Neuronal stem cell (in vitro differentiated cells): ENCODE results near the gene GPR141.

Source experiments
- DNase-seq: peaks from one replicate; pipeline ENCODE4 v3.0.0-alpha.2; 2013; ENCODE audit warnings: low spot score
- H2AFZ ChIP-seq: one replicate; pipeline ENCODE4 v1.6.1; 2013; ENCODE audit warnings: mild to moderate bottlenecking, low read length, inconsistent platforms
- H2AK5ac ChIP-seq: 2 replicates; pipeline ENCODE4 v1.6.1; 2013; ENCODE audit warnings: low read depth, mild to moderate bottlenecking, inconsistent platforms, low read length, moderate library complexity, mixed read lengths
- H2BK120ac ChIP-seq: 2 replicates; pipeline ENCODE4 v1.6.1; 2013; ENCODE audit warnings: low read depth, mild to moderate bottlenecking, inconsistent platforms, low read length, moderate library complexity, mixed read lengths
- H2BK12ac ChIP-seq: one replicate; pipeline ENCODE4 v1.6.1; 2013; ENCODE audit warnings: low read length, inconsistent platforms
- H2BK15ac ChIP-seq: 2 replicates; pipeline ENCODE4 v1.6.1; 2013; ENCODE audit warnings: mild to moderate bottlenecking, low read length, inconsistent platforms, mixed read lengths
- H2BK5ac ChIP-seq: one replicate; pipeline ENCODE4 v1.6.1; 2013; ENCODE audit warnings: inconsistent platforms, mild to moderate bottlenecking, low read length, moderate library complexity
- H3K14ac ChIP-seq: one replicate; pipeline ENCODE4 v1.6.1; 2013; ENCODE audit warnings: low read length, inconsistent platforms
- H3K18ac ChIP-seq: 2 replicates; pipeline ENCODE4 v1.6.1; 2013; ENCODE audit warnings: low read length, inconsistent platforms
- H3K23ac ChIP-seq: 2 replicates; pipeline ENCODE4 v1.6.1; 2013; ENCODE audit warnings: low read depth, mild to moderate bottlenecking, mixed read lengths, low read length, inconsistent platforms; ENCODE audit not compliant: poor library complexity
- H3K27ac ChIP-seq: replicated peaks from 3 replicates; pipeline ENCODE4 v1.5.1; 2013; ENCODE audit warnings: low read length, inconsistent platforms
- H3K27me3 ChIP-seq, 3 experiments: 2 replicates each; pipeline ENCODE4 v1.6.1; 2013; ENCODE audit warnings: low read length in 3 of 3, mild to moderate bottlenecking in 2 of 3, inconsistent platforms in 1 of 3, low read depth in 1 of 3, mixed read lengths in 1 of 3, moderate library complexity in 1 of 3; ENCODE audit not compliant: control insufficient read depth in 3 of 3, insufficient read depth in 3 of 3
- H3K36me3 ChIP-seq, 2 donors: replicated peaks in 1 of 2; 2 replicates each; pipeline ENCODE4 v1.6.1; 2013; ENCODE audit warnings: low read length in 2 of 2; ENCODE audit not compliant: control insufficient read depth in 2 of 2, insufficient read depth in 2 of 2
- H3K4ac ChIP-seq: 2 replicates; pipeline ENCODE4 v1.6.1; 2013; ENCODE audit warnings: inconsistent platforms, mild to moderate bottlenecking, low read length, moderate library complexity
- H3K4me1 ChIP-seq, 2 donors: 1 replicate in 1 of 2; 2 replicates in 1 of 2; pipeline ENCODE4 v1.6.1; 2013; ENCODE audit warnings: low read length in 2 of 2, low read depth in 1 of 2; ENCODE audit not compliant: control insufficient read depth in 2 of 2, insufficient read depth in 1 of 2
- H3K4me2 ChIP-seq: one replicate; pipeline ENCODE4 v1.6.1; 2013; ENCODE audit warnings: mild to moderate bottlenecking, low read length, inconsistent platforms; ENCODE audit not compliant: insufficient read depth, poor library complexity, severe bottlenecking
- H3K4me3 ChIP-seq, 2 donors: 2 replicates each; pipeline ENCODE4 v1.5.1; 2013; ENCODE audit warnings: low read length in 2 of 2, mild to moderate bottlenecking in 2 of 2, inconsistent platforms in 1 of 2, moderate library complexity in 1 of 2
- H3K79me1 ChIP-seq: one replicate; pipeline ENCODE4 v1.6.1; 2013; ENCODE audit warnings: low read depth, mild to moderate bottlenecking, inconsistent platforms, low read length, moderate library complexity
- H3K9ac ChIP-seq: one replicate; pipeline ENCODE4 v1.6.1; 2013; ENCODE audit warnings: mild to moderate bottlenecking, low read depth, low read length, inconsistent platforms; ENCODE audit not compliant: poor library complexity
- H3K9me3 ChIP-seq, 2 donors: replicated peaks in 1 of 2; 2 replicates each; pipeline versions ENCODE3 to v1.6.1; 2013; ENCODE audit warnings: low read length in 2 of 2, mild to moderate bottlenecking in 2 of 2, inconsistent platforms in 1 of 2, low read depth in 1 of 2, mixed read lengths in 1 of 2, moderate library complexity in 1 of 2; ENCODE audit not compliant: control insufficient read depth in 2 of 2, insufficient read depth in 1 of 2
- H4K8ac ChIP-seq: one replicate; pipeline ENCODE4 v1.6.1; 2013; ENCODE audit warnings: low read depth, mild to moderate bottlenecking, inconsistent platforms, low read length, moderate library complexity
- H4K91ac ChIP-seq: one replicate; pipeline ENCODE4 v1.6.1; 2013; ENCODE audit warnings: low read length, low read depth, mild to moderate bottlenecking, inconsistent platforms; ENCODE audit not compliant: poor library complexity
- WGBS, 2 donors: extraction: QIAGEN DNeasy Blood & Tissue Kit; methylation state at CpG; one replicate each; pipeline ENCODE4 v1.1.7; 2013; ENCODE audit warnings: missing lambda C conversion rate in 2 of 2, mixed read lengths in 1 of 2; ENCODE audit not compliant: insufficient read length in 2 of 2, insufficient replicate concordance in 1 of 2; ENCODE audit errors: extremely low coverage in 2 of 2; 5-methylcytosine and 5-hydroxymethylcytosine counted together

Gene GPR141

GRCh38 chr7:37724732-37725131, 41.2 kb downstream of the GPR141 start:
- no CpG with 5 or more reads among the region's 4 CpGs for WGBS, 2 donors
- Histone ChIP-seq H2BK5ac (peak overlapping the region; percentile 3), H3K18ac (no peak overlapping the region), H4K8ac (no peak overlapping the region), H3K4me2 (no peak overlapping the region), H3K4me1 (no peaks in the 10 kb centered on the region), H3K27me3 (no peaks in the 10 kb centered on the region), H3K9me3 (no peaks in the 10 kb centered on the region), H3K27ac (no peak overlapping the region), H3K23ac (no peak overlapping the region), H2BK12ac (no peak overlapping the region), H2BK120ac (no peak overlapping the region), H3K36me3 (no peaks in the 10 kb centered on the region), H4K91ac (no peak overlapping the region), H2BK15ac (no peak overlapping the region), H3K79me1 (no peaks in the 10 kb centered on the region), H3K9ac (no peak overlapping the region), H2AFZ (no peak overlapping the region), H3K14ac (no peak overlapping the region), H3K4me3 (no peak overlapping the region), H2AK5ac (no peak overlapping the region), H3K4ac (no peak overlapping the region)
- DNase-seq: no peak

- H4K8ac ChIP-seq: no peak overlapping the region
- no peaks in the 10 kb centered on the region for H3K79me1 ChIP-seq
- H2BK12ac ChIP-seq: no peak overlapping the region
- no peak overlapping the region for H3K27ac ChIP-seq
- no CpG with 5 or more reads among the region's 1 CpG for WGBS, 2 donors
- H3K36me3 ChIP-seq: no peaks in the 10 kb centered on the region
- no peaks in the 10 kb centered on the region for H3K27me3 ChIP-seq
- H3K9ac ChIP-seq: no peak overlapping the region
- H3K4me2 ChIP-seq: no peak overlapping the region
- no peak overlapping the region for H2AFZ ChIP-seq
- no peak overlapping the region for H2BK5ac ChIP-seq
- no peak for DNase-seq
- no peaks in the 10 kb centered on the region for H3K4me1 ChIP-seq
- no peak overlapping the region for H2BK15ac ChIP-seq
- H2BK120ac ChIP-seq: no peak overlapping the region
- H3K23ac ChIP-seq: no peak overlapping the region
- no peaks in the 10 kb centered on the region for H3K9me3 ChIP-seq
- no peak overlapping the region for H4K91ac ChIP-seq
- no peak overlapping the region for H3K4me3 ChIP-seq
- H3K4ac ChIP-seq: no peak overlapping the region
- H3K18ac ChIP-seq: no peak overlapping the region
- H3K14ac ChIP-seq: no peak overlapping the region
- no peak overlapping the region for H2AK5ac ChIP-seq
Measured at GRCh38 chr7:37726016-37726415, 42.5 kb downstream of the GPR141 start.

GRCh38 chr7:37728747-37729146, 45.2 kb downstream of the GPR141 start:
- Histone ChIP-seq H2AK5ac (no peak overlapping the region), H3K79me1 (no peaks in the 10 kb centered on the region), H3K4me3 (no peak overlapping the region), H2BK15ac (no peak overlapping the region), H3K9me3 (no peaks in the 10 kb centered on the region), H3K36me3 (no peaks in the 10 kb centered on the region), H2BK12ac (no peak overlapping the region), H2AFZ (peak overlapping the region; percentile 20), H4K8ac (no peak overlapping the region), H3K18ac (no peak overlapping the region), H3K9ac (no peak overlapping the region), H4K91ac (no peak overlapping the region), H2BK5ac (no peak overlapping the region), H3K14ac (no peak overlapping the region), H3K4me2 (no peak overlapping the region), H3K4me1 (no peaks in the 10 kb centered on the region), H3K23ac (no peak overlapping the region), H2BK120ac (no peak overlapping the region), H3K27me3 (no peaks in the 10 kb centered on the region), H3K4ac (no peak overlapping the region), H3K27ac (no peak overlapping the region)
- DNase-seq: no peak
- no CpG with 5 or more reads among the region's 1 CpG for WGBS, 2 donors

- no peak overlapping the region for H2BK15ac ChIP-seq
- no peaks in the 10 kb centered on the region for H3K27me3 ChIP-seq
- no peak overlapping the region for H3K4ac ChIP-seq
- no peak overlapping the region for H4K91ac ChIP-seq
- H3K27ac ChIP-seq: no peak overlapping the region
- H2AFZ ChIP-seq: peak overlapping the region; percentile 20
- H3K14ac ChIP-seq: no peak overlapping the region
- no peak overlapping the region for H3K4me3 ChIP-seq
- H3K9ac ChIP-seq: no peak overlapping the region
- H3K23ac ChIP-seq: no peak overlapping the region
- no peak overlapping the region for H2BK5ac ChIP-seq
- no peak overlapping the region for H2BK120ac ChIP-seq
- no peak overlapping the region for H3K18ac ChIP-seq
- no peak for DNase-seq
- H2AK5ac ChIP-seq: no peak overlapping the region
- no peaks in the 10 kb centered on the region for H3K4me1 ChIP-seq
- no peak overlapping the region for H4K8ac ChIP-seq
- H3K9me3 ChIP-seq: no peaks in the 10 kb centered on the region
- H3K36me3 ChIP-seq: no peaks in the 10 kb centered on the region
- no peaks in the 10 kb centered on the region for H3K79me1 ChIP-seq
- H2BK12ac ChIP-seq: no peak overlapping the region
- no peak overlapping the region for H3K4me2 ChIP-seq
Measured at GRCh38 chr7:37729181-37729580, 45.6 kb downstream of the GPR141 start.
